Subcutaneous adipose tissue (tissue), 4 donors: ENCODE results near the gene PTPRK. TPM values are rescaled to one million over a fixed set of nuclear protein-coding genes. Genes with fewer than 3 reads are reported as not detected.

ENCODE experiments used
- total RNA-seq, 4 donors: library from RNA; depleted of rRNA; stranded (reverse); fragments of >200 nt; gene quantifications; one replicate each; pipeline ENCODE4 v1.1.0, GENCODE V29; 2016
- TF ChIP-seq, protein P1 (sequence below): fragments of 450-650 bp; IDR thresholded peaks from one replicate; pipeline ENCODE4 v1.5.1; 2016; ENCODE audit warnings: low read depth, mild to moderate bottlenecking, control low read depth, antibody characterized with exemption, moderate library complexity

Gene PTPRK
- total RNA-seq, 4 donors from 2014 or later = 21.6 to 31.0 (median 26.1) TPM

DNA sequence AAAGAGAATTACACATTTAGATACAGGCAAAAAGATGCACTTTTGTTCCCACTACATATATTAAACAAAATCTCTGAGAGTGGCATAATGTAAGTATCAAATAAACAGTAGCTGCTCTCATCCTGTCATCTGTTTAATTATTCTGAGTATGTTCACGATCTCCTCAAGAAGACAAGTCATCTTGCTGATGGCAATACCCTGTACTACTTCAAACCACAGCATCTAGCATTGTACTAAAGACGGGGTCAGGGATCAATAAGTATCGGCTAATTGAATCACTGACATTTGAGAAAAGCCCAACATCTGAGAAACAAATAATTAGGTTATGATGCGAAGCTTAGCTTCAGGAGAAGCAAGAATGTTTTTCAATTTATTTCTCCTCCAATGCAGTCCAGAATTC lies 175.1 kb downstream of the PTPRK start:
- TF ChIP-seq, protein P1, sequence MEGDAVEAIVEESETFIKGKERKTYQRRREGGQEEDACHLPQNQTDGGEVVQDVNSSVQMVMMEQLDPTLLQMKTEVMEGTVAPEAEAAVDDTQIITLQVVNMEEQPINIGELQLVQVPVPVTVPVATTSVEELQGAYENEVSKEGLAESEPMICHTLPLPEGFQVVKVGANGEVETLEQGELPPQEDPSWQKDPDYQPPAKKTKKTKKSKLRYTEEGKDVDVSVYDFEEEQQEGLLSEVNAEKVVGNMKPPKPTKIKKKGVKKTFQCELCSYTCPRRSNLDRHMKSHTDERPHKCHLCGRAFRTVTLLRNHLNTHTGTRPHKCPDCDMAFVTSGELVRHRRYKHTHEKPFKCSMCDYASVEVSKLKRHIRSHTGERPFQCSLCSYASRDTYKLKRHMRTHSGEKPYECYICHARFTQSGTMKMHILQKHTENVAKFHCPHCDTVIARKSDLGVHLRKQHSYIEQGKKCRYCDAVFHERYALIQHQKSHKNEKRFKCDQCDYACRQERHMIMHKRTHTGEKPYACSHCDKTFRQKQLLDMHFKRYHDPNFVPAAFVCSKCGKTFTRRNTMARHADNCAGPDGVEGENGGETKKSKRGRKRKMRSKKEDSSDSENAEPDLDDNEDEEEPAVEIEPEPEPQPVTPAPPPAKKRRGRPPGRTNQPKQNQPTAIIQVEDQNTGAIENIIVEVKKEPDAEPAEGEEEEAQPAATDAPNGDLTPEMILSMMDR = no peak

- TF ChIP-seq, protein P1 = no peak
Measured at GRCh38 chr6:128343706-128344105, 176.7 kb downstream of the PTPRK start.

GRCh38 chr6:128339635-128340450 lies 180.6 kb downstream of the PTPRK start:
- TF ChIP-seq, protein P1 = no peak

DNA sequence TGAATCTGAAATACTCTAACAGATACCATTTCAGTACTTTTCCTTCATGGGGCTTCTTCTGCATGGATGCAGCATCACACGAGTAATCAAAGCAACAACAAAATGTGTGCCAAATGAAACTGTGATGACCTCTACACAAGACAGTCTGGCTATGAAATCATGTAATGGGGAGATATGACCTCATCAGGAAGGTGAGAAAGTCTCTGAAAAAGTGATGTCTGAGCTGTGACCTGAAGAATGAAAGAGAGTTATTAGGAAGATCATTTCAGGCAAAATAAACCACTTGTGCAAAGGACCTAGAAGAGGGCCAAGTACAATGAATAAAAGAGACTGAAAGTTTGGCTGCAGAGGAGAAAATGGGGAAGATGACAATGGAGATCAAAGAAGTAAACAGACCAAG lies 182.8 kb downstream of the PTPRK start:
- TF ChIP-seq, protein P1 = no peak

GRCh38 chr6:128336436-128337095 lies 183.8 kb downstream of the PTPRK start:
- TF ChIP-seq, protein P1 = no peak

DNA sequence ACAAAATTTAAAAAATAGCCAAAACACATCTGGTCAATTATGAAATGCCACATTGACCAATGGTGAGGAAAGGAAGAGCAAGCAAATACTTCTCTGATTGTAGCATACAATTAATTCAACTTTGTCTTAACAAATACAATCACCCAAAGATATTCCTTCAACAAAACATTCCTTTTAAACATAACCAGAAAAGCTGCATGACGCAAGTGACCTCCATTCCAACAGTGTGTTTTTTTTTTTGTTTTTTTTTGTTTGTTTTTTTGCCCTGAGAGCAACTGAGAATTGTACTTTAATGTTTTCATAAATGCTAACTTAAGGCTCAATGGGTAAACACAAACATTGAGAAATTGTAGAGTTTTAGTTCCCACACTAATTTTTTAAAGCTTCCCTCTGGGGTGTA lies 184.4 kb downstream of the PTPRK start:
- TF ChIP-seq, protein P1 = no peak

DNA sequence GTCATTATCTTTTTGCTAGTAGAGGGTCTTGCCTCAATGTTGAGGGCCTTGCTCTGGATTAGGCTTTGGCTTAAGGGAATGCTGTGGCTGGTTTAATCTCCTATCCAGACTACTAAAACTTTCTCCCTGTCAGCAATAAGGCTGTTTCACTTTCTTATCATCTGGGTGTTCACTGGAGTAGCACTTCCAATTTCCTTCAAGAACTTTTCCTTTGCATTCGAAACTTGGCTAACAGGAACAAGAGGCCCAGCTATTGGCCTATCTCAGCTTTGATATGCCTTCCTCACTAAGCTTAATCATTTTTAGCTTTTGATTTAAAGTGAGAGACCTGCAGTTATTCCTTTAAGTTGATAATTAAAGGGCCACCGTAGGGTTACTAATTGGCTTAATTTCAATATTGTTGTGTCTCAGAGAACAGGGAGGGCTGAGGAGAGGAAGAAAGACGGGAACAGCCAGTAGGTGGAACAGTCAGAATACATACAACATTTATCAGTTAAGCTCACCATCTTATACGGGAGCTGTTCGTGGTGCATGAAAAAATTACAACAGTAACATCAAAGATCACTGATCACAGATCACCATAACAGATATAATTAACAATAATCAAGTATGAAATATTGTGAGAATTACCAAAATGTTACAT lies 186.7 kb downstream of the PTPRK start:
- TF ChIP-seq, protein P1 = no peak
